Thoracic aorta (tissue), 2 donors: ENCODE results near the gene DGLUCY. TPM values are rescaled to one million over a fixed set of nuclear protein-coding genes. Genes with fewer than 3 reads are reported as not detected.

Experiments
- ATAC-seq: fragments of 150-250 bp; one replicate; pipeline ENCODE4 v1.8.0; 2017; ENCODE audit warnings: low read depth; ENCODE audit not compliant: insufficient number of reproducible peaks, low FRiP score
- DNase-seq: peaks from one replicate; pipeline ENCODE4 v3.0.0-alpha.2; 2020; ENCODE audit warnings: low spot score
- H3K27ac ChIP-seq, 2 donors: fragments of 200-600 bp; sonication (generic); 1 replicate in 1 of 2; 2 replicates in 1 of 2; pipeline ENCODE4 v1.5.1; 2016; ENCODE audit warnings: mild to moderate bottlenecking in 2 of 2, moderate library complexity in 2 of 2
- H3K27me3 ChIP-seq: fragments of 200-600 bp; sonication (generic); replicated peaks from 2 replicates; pipeline ENCODE4 v1.6.0; 2016; ENCODE audit warnings: mild to moderate bottlenecking; ENCODE audit not compliant: insufficient read depth
- H3K36me3 ChIP-seq: fragments of 200-600 bp; sonication (generic); one replicate; pipeline ENCODE4 v1.5.1; 2016
- H3K4me1 ChIP-seq, 2 donors: fragments of 200-600 bp; sonication (generic); 1 replicate in 1 of 2; 2 replicates in 1 of 2; pipeline versions ENCODE4 v1.5.1 to v1.6.0; 2016; ENCODE audit warnings: low read depth in 2 of 2, mild to moderate bottlenecking in 1 of 2; ENCODE audit not compliant: control insufficient read depth in 1 of 2
- H3K4me3 ChIP-seq: fragments of 200-600 bp; sonication (generic); 2 replicates; pipeline ENCODE4 v1.5.1; 2016; ENCODE audit warnings: mild to moderate bottlenecking
- H3K9me3 ChIP-seq: fragments of 200-600 bp; sonication (generic); 2 replicates; pipeline ENCODE4 v1.5.1; 2016
- CTCF ChIP-seq: fragments of 200-600 bp; sonication (generic); IDR thresholded peaks from one replicate; pipeline ENCODE4 v1.5.1; 2019; ENCODE audit warnings: antibody characterized with exemption
- total RNA-seq, 2 donors: library from RNA; depleted of rRNA; stranded (reverse); fragments of >200 nt; gene quantifications; one replicate each; pipeline versions ENCODE4 v1.1.0 to v1.2.3, GENCODE V29; 2016

Gene DGLUCY
- total RNA-seq, 2 donors from 2014 or later, result 24.4 to 36.7 TPM

- H3K4me3 ChIP-seq, result no peak overlapping the region
- TF ChIP-seq CTCF, result no peak
- DNase-seq (no peak), ATAC-seq (no peak)
- no peaks in the 10 kb centered on the region for H3K27me3 ChIP-seq
- H3K27ac ChIP-seq, result no peak overlapping the region
- peaks cover 2 to 12% of the 10 kb centered on the region in 2 donors for H3K4me1 ChIP-seq
- H3K36me3 ChIP-seq, result no peaks in the 10 kb centered on the region
- H3K9me3 ChIP-seq, result no peaks in the 10 kb centered on the region
Measured at GRCh38 chr14:91250912-91251311, 137.0 kb downstream of the DGLUCY start.

GRCh38 chr14:91252871-91253794, 139.3 kb downstream of the DGLUCY start:
- DNase-seq (no peak), ATAC-seq (no peak)
- H3K27me3 ChIP-seq, result no peaks in the 10 kb centered on the region
- peaks cover 2 to 18% of the 10 kb centered on the region in 2 donors for H3K4me1 ChIP-seq
- H3K9me3 ChIP-seq, result no peaks in the 10 kb centered on the region
- TF ChIP-seq CTCF, result no peak
- H3K4me3 ChIP-seq, result peak overlapping the region; percentile 73
- no peaks in the 10 kb centered on the region for H3K36me3 ChIP-seq
- no peak overlapping the region for H3K27ac ChIP-seq

- no peaks in the 10 kb centered on the region for H3K9me3 ChIP-seq
- TF ChIP-seq CTCF, result no peak
- peak overlapping the region; percentile 73 for H3K4me3 ChIP-seq
- H3K27ac ChIP-seq, result no peak overlapping the region
- no peaks in the 10 kb centered on the region for H3K36me3 ChIP-seq
- H3K27me3 ChIP-seq, result no peaks in the 10 kb centered on the region
- peaks cover 2 to 18% of the 10 kb centered on the region in 2 donors for H3K4me1 ChIP-seq
- ATAC-seq (no peak), DNase-seq (no peak)
Measured at GRCh38 chr14:91253795-91254323, 140.0 kb downstream of the DGLUCY start.

DNA sequence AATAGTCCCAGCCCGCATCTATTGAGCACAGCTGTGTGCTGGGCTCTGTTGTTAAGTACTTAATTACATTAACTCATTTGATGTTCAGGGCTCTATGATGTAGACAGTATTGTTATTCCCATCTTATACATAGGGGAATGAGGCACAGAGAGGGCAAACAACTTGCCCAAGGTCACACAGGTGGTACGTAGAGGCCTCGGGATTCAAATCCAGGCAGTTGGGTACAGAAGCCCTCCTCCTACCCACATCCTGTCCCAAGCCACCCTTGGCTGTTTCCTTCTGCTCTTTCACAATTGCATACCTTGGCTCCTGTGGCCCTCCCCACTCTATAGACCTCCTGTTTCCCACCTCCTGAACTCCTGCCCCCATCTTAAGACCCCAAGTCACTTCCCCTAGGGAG, 140.6 kb downstream of the DGLUCY start:
- Histone ChIP-seq H3K4me3 (no peak overlapping the region), H3K4me1 (peaks cover 2 to 18% of the 10 kb centered on the region in 2 donors), H3K27me3 (no peaks in the 10 kb centered on the region), H3K9me3 (no peaks in the 10 kb centered on the region), H3K36me3 (no peaks in the 10 kb centered on the region), H3K27ac (no peak overlapping the region)
- no peak for TF ChIP-seq CTCF
- DNase-seq, result no peak
- ATAC-seq, result no peak

DNA sequence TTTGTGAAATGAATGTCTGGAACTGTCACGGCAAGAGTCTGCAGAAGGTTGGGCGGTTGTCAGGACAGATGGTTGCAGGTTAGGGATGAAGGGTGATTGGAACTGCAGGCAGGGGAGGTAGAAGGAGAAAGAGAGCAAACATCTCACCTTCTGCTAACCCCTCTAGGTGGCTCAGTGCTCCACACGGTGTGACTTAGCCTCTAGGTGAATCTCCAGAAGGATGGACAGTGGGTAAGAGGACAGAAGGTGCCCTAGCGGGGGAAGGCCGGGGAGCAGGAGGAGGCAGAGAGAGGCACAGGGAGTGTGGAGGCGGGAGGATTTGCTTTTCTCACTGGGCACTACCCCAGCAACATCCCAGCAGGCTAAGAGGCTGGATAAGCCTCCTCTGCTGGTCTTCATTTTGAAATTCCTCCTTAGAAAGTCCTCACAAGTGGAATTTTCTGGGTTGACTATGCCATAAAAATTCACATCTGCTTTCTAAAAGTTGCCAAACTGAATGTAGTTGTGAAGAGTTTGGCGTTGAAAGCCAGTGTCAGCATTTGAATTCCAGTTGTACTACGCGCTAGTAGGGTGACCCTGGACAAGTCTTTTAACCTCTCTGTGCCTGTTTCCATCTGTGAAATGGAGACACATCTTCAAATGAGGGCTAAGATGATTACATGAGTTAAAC, 141.3 kb downstream of the DGLUCY start:
- no peak overlapping the region for H3K27ac ChIP-seq
- no peak overlapping the region for H3K4me3 ChIP-seq

More for the DNA sequence above, 141.3 kb downstream of the DGLUCY start:
- no peak for TF ChIP-seq CTCF
- ATAC-seq (no peak), DNase-seq (no peak)
- Histone ChIP-seq H3K9me3 (no peaks in the 10 kb centered on the region), H3K4me1 (peaks cover 2 to 18% of the 10 kb centered on the region in 2 donors), H3K27me3 (no peaks in the 10 kb centered on the region), H3K36me3 (no peaks in the 10 kb centered on the region)
